Adrenal gland (tissue), 5 donors: Measurements from ENCODE around the gene DHX34.

ENCODE experiments used
- CTCF ChIP-seq, 6 experiments: fragments of 450-650 bp in 4 of 6; fragments of 200-600 bp in 2 of 6; sonication (generic) in 1 of 6; IDR thresholded peaks; 1 replicate in 5 of 6; 2 replicates in 1 of 6; pipeline versions ENCODE4 v1.5.1 to v1.8.0; 2016 to 2021; ENCODE audit warnings: antibody characterized with exemption in 6 of 6, mild to moderate bottlenecking in 2 of 6, moderate library complexity in 1 of 6
- POLR2A ChIP-seq, 2 donors: fragments of 450-650 bp; IDR thresholded peaks; one replicate each; pipeline ENCODE4 v1.6.1; 2017; ENCODE audit warnings: antibody characterized with exemption in 2 of 2, mild to moderate bottlenecking in 2 of 2, moderate library complexity in 1 of 2
- donor health status: DM: no; HTN: no; CAD: no.

GRCh38 chr19:47411101-47411500 is 62.0 kb downstream of the DHX34 start:
- TF ChIP-seq CTCF (IDR thresholded peaks at IDR 0.05) (no peak), POLR2A (IDR thresholded peaks at IDR 0.05) (no peak)
